Stimulated activated CD8-positive, alpha-beta memory T cell treated with anti-CD3 and anti-CD28 coated beads, Interleukin-4, amount 100 ng/mL, for 4 hours (primary cell): ENCODE results near the gene FKBP5.
A peak's percentile ranks its signal among the peaks of the same experiment; 100 is the strongest.
"Not testable (repeated sequence)": the region's sequence is repeated elsewhere in the genome, so short reads cannot be mapped to it uniquely, and the experiment has no call there.

Experiments
- DNase-seq, 2 donors: peaks; one replicate each; pipeline ENCODE4 v3.0.0-alpha.2; 2020; ENCODE audit warnings: low read depth in 2 of 2, low spot score in 1 of 2

The FKBP5 gene

DNA sequence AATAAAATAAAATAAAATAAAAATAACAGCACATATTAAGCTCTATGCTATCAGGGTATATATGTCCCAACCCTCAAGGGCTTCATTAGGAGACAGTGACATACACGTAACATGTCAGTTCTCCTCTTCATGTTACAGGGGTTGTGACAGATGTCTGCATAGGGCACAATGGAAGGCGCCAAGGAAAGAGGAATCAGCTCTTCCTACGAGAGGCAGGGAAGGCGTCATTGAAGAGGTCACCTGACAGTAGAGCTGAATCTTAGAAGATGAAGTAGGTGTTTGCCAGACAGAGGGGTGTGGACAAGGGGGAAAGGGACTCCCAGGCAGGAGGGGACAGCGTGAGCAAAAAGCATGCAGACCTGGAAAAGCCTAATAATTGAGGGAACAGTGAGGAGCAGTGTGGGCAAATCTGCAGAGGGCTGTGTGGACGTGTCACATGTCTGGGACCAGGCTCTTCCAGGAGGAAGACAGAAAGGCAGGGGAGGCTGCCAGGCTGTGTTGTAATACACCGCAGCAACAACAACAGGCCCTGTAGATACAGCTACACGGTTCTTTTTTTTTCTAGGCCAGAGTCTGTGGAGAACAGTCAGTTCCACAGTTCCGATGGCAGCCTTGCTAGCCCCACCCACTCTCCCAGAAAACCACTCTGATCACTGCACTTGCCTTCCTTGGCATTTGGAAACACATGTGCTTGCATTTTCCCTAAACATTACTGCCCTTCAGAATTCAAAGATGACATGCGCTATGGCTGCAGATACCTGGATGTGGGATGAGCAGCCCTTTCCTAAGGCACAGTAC, 2.5 kb upstream of the FKBP5 start:
- DNase-seq: no peak

DNA sequence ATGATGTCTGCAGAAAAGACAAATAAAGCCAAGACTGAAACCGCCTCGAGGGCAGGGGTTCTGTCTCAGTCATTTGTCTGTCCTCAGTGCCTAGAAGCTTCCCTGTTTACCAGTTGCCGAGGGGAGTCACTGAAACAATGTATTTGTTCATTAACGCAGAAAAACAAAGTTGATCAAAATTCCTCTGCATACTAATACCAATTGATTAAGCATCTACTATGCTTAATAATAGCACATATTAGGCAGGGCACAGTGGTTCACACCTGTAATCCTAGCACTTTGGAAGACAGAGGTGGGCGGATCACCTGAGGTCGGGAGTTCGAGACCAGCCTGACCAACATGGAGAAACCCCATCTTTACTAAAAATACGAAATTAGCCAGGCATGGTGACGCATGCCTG, 1.8 kb upstream of the FKBP5 start:
- no peak for DNase-seq

DNA sequence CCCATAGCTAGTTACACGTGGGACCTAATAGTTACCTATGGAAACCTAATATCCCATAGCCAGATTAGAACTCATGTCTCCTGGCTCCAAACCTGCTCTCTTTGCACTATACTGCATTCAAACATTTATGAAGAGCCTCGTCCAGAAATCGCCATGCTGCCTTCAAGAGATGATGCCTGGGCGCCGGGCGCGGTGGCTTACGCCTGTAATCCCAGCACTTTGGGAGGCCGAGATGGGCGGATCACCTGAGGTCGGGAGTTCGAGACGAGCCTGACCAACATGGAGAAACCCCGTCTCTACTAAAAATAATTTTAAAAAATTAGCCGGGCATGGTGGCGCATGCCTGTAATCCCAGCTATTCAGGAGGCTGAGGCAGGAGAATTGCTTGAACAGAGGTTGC, 1.3 kb upstream of the FKBP5 start:
- not testable (repeated sequence) for DNase-seq

DNA sequence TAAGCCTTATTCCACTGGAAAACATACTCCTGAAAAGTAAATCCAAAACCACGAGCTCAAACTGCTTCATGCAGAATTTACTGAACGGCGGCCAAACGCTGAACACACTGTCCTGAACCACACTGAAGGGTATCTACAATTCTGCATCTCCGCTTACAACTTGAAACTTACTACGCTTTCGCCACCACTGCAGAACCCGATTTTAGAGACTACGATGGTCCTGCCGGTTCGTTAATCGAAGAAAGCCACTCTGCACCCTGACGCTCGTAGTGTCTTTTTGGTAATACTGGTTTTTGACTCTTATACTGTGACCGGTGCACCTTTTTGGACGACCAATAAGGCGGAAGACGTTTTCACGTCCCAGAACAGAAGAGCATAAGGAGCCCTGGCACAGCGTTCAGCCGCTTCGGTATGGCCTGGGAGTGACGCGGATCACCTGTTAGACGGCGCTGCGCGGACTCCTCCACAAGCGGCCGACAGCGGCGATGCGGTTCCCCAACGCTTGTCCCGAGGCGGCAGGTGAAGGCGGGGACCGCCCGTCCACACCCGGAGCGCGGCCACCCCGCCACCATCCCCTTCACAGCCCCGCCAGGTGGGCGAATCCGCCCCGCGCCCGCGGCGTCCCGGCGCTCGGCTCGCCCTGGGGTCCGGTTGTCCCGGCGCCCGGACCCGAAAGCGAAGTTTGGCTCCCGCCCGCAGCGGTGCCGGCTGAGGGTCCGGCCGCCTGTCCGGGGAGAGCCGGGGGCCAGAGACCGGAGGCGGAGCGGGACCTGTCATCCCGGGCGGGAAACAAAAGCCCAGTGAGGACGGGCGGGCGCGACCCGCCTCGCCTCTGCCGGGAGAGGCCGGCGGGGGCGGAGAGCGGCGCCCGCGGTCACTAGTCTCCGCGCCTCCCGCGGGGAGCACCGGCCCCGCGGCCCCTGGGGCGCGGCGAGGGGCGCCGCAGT, 784 bp downstream of the FKBP5 start:
- peak in 1 of 2 donors; percentile 27 for DNase-seq

DNA sequence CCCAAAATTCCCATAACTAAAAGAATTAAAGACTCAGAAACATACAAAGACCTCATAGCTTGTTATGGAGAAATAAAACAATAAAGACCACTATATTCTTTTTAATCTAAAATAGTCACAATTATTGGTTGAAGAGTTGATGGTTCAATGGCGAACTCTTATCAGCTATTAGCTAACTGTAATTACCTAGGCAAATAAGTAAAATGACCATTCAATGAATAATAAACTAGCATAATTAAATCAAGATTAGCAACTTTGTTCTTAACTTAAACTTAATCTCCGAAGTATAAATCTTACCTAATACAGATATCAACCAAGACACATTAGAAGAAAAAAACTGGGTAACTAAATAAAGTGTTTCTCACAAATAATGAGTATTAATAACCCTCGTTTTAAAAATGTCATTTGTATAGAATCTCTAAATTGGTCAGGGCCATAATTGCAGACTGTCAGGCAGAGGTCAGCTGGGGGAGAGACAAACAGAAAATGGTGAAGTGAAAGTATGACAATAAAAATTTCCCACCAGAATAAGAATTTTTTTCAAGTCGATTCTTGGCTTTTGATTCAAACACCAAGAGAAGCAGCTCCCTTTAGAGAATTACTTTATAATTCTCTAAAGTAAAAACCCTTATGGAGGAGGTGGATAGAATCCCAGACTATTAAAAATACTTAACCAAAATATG, 1.7 kb downstream of the FKBP5 start:
- no peak for DNase-seq

DNA sequence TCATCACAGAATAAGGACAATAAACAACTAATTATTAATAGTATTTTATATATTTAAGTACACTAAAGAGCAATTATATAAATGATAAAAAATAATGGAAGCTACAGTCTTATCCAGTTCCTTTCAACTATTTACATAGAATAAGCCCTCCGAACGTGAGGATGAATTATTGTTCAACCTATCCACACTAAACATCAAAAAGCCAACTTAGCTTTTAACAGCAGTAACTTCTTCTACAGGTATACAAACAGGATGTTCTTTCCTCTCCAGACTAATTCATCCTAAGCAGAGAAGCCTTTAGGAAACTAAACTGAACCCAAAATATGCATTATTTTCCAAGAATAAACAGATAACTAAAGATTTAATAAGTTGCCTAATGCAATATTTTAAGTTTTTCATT, 2.3 kb downstream of the FKBP5 start:
- DNase-seq: no peak

DNA sequence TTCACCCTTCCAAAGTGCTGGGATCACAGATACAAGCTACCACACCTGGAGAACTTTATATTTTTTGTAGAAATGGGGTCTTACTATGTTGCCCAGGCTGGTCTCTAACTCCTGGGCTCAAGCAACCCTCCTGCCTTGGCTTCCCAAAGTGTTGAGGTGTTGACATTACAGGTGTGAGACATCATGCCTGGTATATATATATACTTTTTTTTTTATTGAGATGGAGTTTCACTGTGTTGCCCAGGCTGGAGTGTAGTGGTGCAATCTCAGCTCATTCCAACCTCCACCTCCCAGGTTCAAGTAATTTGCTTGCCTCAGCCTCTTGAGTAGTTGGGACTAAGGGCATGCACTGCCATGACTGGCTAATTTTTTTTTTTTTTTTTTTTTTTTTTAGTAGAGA, 5.4 kb downstream of the FKBP5 start:
- DNase-seq: no peak

DNA sequence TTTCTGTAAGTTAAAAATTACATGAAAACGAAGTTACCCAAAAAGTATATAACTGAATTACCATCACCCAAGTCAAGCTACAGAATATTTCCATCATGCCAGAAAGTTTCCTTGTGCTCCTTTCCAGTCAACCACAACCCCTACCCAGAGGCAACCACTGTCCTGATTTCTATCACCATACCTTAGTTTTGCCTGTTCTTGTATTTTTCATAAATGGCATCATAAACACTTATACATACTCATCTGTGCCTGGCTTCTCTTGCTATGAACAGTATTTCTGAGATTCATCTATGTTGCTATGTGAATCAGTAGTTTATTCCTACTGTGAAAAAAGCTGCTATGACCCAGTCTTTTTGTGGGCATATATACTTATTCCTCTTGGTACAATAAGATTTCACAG, 7.4 kb downstream of the FKBP5 start:
- no peak for DNase-seq

DNA sequence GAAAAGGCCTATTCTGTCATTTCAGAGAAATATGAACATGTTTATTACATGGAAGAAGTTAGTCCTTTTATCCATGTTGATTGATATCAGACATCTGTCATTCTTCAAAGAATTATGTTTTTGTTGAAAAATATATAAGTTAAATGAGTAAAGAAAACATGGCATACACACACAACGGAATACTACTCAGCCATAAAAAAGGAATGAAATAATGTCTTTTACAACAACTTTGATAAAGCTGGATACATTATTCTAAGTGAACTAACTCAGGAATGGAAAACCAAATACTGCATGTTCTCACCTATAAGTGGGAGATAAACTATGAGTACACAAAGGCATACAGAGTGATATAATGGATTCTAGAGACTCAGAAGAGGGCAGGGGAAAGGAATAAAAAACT, 9.3 kb downstream of the FKBP5 start:
- no peak for DNase-seq

DNA sequence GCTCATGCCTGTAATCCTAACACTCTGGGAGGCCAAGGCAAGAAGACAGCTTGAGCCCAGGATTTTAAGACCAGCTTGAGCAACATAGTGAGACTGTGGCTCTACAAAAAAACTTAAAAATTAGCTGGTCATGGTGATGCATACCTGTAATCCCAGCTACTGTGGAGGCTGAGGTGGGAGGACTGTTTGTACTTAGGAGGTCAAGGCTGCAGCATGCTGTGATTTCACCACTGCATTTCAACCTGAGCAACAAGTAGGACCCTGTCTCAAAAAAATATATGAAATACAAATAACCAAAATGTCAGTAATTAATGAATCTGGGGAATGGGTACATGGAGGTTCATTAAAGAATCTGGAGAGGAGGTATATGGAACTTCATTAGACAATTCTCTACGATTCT, 9.9 kb downstream of the FKBP5 start:
- DNase-seq: no peak

DNA sequence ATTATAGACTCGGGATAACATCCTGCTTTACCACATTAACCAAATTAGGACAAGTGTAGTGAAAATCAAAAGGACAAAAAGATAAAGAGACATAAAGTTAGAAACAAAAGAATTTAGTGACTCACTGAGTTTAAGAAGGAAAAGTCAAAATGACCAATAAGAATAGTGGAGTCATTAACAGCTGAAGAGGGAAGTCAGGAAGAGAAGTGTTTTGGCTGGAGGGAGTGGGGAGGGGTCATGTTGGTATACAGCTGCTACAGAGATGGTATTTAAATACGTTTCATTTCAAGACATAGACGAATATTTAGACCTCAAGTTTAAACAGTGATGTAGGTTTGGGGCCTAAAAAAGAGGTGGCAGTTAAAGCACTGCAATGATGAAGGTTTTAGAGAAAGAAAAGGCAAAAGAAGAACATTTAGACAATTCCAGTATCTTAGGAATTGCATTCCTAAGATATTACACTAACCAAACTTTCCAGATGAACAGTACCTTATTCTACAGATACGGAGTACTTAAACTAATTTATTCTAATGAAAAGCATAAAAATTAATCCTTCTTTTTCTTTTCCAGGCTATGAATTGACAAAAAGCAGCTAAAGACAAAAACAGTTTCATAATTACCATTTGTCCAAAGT, 10.6 kb downstream of the FKBP5 start:
- DNase-seq: no peak

DNA sequence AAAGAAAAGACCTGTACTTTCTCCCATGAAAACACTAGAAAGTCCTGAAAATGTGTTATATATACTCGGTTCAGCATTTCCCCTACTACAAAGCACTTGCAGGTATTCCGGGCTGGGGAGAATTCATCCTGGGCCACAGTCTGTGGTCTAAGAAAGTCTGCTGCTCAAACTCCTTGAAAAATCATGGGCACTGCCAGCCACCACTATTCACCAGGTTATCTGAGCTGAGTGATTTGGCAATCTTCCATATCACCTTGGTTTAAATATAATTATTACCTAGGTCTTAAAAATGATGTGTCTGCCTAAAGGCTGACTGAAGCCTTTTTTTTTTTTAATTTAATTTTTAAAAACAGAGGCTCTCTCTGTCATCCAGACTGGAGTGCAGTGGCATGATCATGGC, 11.3 kb downstream of the FKBP5 start:
- no peak for DNase-seq

DNA sequence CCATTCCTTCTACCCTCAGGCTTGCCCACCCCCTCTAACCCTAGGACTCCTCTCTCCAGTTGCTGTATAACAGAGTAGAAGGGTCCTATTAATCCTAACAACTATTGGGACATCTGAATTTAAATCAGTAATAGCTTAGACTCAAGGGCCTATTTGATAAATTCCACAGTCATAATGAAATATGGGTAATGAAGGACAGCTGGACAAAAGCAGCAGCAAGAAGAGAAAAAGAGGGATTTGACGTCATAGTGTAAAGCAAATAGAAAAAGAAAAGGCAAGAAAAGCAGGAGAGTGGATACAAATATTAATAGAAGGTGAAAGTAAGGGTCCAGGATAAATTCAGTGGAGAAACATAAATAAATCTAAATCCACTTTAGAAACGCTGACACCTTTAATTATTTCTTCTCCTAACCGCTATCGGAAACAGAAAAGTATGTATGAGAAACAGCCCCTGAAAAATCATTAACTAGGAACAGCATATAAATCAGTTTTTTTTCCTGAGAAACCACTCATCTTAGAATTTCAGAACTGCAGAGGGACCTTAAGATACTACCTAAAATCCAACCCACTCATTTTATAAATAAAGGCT, 12.8 kb downstream of the FKBP5 start:
- DNase-seq: no peak

DNA sequence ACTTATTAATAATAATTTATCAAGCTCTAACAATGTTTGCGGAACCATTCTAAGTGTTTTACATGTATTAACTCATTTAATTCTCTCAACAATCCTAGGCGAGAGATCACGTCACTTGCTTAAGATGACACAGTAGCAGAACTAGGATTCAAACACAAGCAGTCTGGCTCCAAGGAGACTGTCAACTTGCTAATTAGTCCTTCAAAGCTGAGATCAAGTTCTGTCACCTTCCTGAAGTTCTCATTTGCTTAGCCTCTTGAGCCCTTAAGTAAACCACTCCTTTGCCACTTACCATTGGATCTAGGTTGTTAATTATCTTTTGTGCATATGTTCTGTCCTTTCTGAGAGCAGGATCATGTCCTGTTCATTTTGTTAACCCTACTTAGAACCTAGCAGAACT, 14.1 kb downstream of the FKBP5 start:
- DNase-seq: no peak

DNA sequence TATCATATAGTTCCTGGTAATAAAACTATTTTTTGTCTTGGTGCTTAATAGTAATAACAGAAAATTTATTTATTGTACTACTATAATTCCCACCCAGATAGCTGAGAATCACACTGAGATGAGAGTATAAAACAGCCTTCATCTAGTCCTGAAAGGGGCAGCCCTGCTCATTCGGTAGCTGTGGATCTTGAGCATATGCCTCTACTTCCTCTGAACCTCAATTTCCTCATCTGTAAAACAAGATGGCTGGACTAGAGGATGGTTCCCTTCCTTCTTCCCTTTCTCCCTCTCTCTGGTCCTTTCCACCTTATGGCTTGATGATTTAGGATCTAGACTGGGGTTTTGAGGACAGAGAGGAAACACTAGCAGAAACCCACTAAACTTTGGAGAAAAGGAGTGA, 15.0 kb downstream of the FKBP5 start:
- no peak for DNase-seq

DNA sequence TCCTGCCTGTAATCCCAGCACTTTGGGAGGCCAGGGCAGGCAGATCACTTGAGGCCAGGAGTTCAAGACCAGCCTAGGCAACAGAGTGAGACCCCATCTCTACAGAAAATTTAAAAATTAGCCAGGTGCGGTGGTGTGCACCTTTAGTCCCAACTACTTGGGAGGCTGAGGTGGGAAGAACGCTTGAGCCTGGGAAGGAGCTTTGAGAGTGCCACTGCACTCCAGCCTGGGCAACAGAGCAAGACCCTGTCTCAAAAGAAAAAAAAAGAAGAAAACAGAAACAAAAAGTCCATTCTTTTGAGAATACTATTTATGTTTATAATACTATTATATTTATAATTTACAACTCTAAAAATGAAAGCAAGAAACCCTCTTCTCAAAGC, 15.4 kb downstream of the FKBP5 start:
- DNase-seq: not testable (repeated sequence)

DNA sequence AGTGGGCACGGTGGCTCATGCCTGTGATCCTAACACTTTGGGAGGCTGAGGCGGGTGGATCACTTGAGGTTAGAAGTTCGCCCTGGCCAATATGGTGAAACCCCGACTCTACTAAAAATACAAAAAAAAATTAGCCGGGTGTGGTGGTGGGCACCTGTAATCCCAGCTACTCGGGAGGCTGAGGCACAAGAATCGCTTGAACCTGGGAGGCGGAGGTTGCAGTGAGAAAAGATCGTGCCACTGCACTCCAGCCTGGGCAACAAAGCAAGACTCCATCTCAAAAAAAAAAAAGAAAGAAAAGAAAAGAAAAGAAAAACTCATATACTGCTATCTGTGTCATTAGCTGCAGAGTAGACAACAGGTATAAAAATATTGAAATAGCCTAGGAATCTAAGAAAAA, 18.3 kb downstream of the FKBP5 start:
- DNase-seq: not testable (repeated sequence)

DNA sequence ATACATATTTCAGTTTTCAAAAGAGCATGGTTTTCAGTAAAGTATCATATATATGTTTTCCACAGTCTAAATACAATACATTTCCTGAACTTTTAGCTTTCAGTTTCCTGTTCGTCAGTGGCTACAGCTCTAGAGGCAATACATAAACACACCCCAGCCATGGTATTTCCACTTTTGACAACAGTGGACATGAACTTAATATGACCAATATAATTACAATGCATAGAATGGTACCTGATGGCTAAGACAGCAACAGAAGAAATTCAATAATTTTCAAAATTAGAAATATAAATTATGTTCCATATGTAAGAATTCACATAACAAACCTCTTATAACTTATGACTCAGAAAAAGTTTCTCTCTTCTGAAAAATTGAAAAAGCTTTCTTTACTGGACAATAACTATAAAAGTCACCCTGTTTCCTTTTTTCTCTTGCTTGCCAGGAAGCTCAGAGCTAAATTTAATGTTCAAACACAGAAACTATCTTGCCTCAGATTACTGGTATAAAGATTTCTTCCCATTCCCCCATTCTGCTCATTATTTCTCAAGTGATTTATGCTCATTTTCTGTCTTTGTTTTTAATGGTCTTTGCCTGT, 19.2 kb downstream of the FKBP5 start:
- DNase-seq: no peak

DNA sequence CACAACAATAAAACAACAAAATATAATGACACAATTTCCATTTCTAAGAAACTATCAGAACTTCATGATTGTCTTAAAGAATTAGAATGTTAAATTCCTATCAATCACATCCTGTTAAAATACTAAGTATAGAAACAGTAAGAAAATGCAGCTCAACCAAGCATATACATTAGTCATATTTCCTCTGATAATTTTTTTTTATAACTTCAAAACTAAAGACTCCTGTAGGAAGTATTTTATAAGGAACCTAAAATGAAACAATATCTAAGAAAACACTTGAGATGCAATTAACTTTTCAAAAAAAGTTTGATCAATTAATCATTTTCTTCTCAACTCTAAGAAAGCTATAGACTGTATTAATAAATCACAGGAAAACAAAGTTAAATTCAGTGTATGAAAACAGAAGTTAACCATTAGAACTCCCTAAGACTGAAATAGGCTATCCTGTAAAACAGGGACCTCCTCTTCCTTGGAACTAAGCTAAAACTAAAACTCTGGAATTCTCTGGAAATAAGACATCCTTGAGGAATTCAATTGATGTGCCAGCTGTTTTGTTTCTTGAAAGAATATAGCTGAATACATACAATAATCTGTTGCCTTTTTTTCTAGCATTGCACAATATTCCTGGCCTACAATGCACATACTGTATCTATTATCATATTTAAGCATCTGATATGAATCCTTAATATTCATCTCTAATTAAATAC, 19.8 kb downstream of the FKBP5 start:
- DNase-seq: no peak

DNA sequence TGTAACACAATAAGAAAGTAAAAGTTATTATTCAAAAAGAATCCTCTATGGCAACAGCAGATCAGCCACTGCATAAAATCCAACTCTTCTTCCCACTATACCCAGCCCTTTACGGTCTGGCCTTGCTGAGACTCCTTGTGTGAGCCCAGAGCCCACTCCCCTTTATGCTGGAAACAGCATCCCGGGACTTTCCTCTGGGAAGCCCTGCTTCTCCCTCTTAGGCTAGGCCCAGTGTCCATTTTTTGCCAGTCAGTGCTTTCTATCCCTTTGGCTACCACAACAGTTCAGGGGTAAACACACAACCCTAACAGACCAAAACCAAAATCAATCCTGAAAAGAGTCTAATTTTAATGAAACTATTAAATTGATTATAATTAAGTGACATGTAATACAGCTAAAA, 20.6 kb downstream of the FKBP5 start:
- DNase-seq: no peak
